GM12874 (cell line): Measurements from ENCODE around the gene GPX4.

Experiments used
- TF ChIP-seq, protein P1 (sequence below): IDR thresholded peaks from 2 replicates; pipeline ENCODE4 v1.5.1; 2011; ENCODE audit warnings: low read depth, mild to moderate bottlenecking, control low read depth, low read length, moderate library complexity; ENCODE audit not compliant: insufficient read depth

The GPX4 gene

DNA sequence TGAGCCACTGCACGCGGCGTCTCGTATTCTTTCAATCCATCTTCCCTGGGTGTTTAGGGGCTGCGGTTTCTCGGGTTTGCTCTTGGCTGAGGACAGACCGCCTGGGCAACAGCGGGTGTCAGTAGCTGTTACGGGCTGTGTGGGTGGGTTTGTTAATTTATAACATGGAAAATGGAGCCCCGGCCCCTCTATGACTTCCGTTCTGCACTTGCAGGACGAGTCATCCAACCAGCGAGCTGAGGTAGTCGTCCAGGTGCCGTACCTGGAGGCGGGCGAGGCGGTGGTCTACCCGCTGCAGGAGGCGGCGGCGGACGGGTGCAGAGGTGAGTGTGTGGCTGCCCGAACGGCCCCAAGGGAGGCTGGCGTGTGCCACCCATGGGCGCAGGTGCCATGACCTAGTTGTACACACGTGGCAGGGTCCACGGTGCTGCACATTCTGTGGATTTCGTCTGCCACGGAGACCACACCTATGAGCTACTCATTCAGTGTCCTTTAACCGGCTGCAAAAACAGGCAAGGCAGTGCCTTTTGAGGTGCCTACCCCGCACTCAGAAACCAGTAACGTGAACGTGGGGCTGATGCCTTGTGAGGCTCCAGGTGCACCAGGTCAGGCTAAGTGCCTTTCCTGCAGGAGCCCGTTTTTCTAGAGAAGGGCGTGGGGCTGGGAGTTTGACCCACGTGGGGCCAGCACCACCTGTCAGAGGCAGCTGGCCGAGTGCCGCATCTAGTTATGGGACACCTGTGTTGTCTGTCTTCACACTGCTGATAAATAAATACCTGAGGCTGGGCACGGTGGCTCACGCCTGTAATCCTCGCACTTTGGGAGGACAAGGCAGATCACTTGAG, 19.5 kb upstream of the GPX4 start:
- TF ChIP-seq, protein P1, sequence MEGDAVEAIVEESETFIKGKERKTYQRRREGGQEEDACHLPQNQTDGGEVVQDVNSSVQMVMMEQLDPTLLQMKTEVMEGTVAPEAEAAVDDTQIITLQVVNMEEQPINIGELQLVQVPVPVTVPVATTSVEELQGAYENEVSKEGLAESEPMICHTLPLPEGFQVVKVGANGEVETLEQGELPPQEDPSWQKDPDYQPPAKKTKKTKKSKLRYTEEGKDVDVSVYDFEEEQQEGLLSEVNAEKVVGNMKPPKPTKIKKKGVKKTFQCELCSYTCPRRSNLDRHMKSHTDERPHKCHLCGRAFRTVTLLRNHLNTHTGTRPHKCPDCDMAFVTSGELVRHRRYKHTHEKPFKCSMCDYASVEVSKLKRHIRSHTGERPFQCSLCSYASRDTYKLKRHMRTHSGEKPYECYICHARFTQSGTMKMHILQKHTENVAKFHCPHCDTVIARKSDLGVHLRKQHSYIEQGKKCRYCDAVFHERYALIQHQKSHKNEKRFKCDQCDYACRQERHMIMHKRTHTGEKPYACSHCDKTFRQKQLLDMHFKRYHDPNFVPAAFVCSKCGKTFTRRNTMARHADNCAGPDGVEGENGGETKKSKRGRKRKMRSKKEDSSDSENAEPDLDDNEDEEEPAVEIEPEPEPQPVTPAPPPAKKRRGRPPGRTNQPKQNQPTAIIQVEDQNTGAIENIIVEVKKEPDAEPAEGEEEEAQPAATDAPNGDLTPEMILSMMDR, result no peak

DNA sequence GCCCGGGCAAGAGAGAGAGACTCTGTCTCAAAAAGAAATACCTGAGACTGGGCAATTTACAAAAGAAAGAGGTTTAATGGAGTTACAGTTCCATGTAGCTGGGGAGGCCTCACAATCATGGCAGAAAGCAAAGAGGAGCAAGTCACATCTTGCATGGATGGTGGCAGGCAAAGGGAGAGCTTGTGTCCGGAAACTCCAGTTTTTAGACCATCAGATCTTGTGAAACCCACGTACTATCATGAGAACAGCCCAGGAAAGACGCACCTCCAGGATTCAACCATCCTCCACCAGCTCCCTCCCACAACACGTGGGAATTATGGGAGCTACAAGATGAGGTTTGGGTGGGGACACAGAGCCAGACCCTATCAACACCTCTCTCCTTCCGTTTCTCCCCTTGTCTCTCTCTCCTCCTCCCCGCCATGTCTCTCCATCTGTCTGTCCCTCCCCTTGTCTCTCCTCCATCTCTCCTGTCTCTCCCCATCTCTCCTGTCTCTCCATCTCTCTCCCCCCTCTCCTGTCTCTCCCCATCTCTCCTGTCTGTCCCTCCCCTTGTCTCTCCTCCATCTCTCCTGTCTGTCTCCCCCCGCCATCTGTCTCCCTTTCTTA, 18.6 kb upstream of the GPX4 start:
- TF ChIP-seq, protein P1, result no peak

GRCh38 chr19:1085676-1086442, 17.9 kb upstream of the GPX4 start:
- TF ChIP-seq, protein P1, result no peak

DNA sequence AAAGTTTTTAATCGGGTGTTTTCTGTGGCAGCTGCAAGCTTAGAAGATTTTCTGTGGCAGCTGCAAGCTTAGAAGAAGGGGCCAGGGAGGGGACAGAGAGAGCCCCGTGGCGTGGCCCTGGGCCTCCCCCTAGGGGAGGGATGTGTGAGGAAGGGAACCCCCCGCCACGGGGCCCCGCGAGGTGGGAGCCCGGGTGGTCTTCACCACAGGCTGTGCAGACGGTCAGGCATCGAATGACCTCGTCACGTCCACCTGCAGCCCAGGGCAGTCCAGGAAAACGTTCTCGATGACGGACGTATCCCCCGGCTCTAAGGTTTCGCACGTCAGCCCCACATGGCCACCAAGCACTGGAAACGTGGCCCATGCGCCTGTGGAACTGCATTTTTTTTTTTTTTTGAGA, 17.2 kb upstream of the GPX4 start:
- TF ChIP-seq, protein P1, result no peak

- TF ChIP-seq, protein P1, result peak; percentile 18; the same call in 1 of the 2 replicates
Measured at GRCh38 chr19:1087813-1088415, 15.9 kb upstream of the GPX4 start.

GRCh38 chr19:1088416-1089010, 15.3 kb upstream of the GPX4 start:
- TF ChIP-seq, protein P1, result no peak
